Measurements from ENCODE around the gene PKNOX2.

The PKNOX2 gene

GRCh38 chr11:125157118-125157733, 7.3 kb upstream of the PKNOX2 start:
- no peaks in the 10 kb centered on the region for H3K4me1 Mint-ChIP-seq
- no peaks in the 10 kb centered on the region for H3K36me3 Mint-ChIP-seq (ENCODE audit: insufficient read depth)
- peaks cover 88% of the 10 kb centered on the region for H3K27me3 Mint-ChIP-seq
- H3K9me3 Mint-ChIP-seq, result no peaks in the 10 kb centered on the region
- H3K4me3 Mint-ChIP-seq, result no peak overlapping the region
- no peak overlapping the region for H3K27ac Mint-ChIP-seq (ENCODE audit: low read depth)
- ATAC-seq (replicated peaks; ENCODE audit: extremely low read depth, poor library complexity, severe bottlenecking), result no peak
- no peak for DNase-seq (ENCODE audit: low spot score in 2 of 2)

- no peak overlapping the region for H3K4me3 Mint-ChIP-seq
- H3K27me3 Mint-ChIP-seq, result peaks cover 93% of the 10 kb centered on the region
- no peak for ATAC-seq (replicated peaks; ENCODE audit: extremely low read depth, poor library complexity, severe bottlenecking)
- H3K9me3 Mint-ChIP-seq, result no peaks in the 10 kb centered on the region
- H3K36me3 Mint-ChIP-seq (ENCODE audit: insufficient read depth), result no peaks in the 10 kb centered on the region
- no peak overlapping the region for H3K27ac Mint-ChIP-seq (ENCODE audit: low read depth)
- no peak for DNase-seq (ENCODE audit: low spot score in 2 of 2)
- no peaks in the 10 kb centered on the region for H3K4me1 Mint-ChIP-seq
These were observed 6.4 kb upstream of the PKNOX2 start for GRCh38 chr11:125157953-125158680.

DNA sequence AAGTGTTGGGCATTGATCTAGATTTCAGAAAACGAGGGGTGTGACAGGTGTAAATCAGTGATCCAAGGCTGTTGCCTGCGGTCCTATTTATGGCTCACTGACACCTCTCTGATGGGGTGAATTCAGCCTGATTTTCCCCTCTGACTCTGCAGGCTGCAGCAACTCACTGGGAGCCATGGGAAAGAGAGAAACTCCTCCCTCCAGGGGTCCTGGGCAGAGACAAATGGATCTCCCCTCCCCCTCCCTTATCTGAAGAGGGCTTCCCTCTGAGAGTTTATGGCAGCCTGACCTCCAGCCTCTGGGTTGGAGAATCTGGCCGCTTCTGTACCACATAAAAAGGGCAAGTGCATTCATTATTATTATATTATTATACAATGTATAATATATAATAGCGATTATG, 1.8 kb upstream of the PKNOX2 start:
- H3K36me3 Mint-ChIP-seq (ENCODE audit: insufficient read depth), result peaks cover 2% of the 10 kb centered on the region
- H3K27me3 Mint-ChIP-seq, result peaks cover 99% of the 10 kb centered on the region
- H3K4me1 Mint-ChIP-seq, result peaks cover 18% of the 10 kb centered on the region
- DNase-seq (ENCODE audit: low spot score in 2 of 2), result no peak
- H3K9me3 Mint-ChIP-seq, result no peaks in the 10 kb centered on the region
- no peak overlapping the region for H3K4me3 Mint-ChIP-seq
- no peak for ATAC-seq (replicated peaks; ENCODE audit: extremely low read depth, poor library complexity, severe bottlenecking)
- H3K27ac Mint-ChIP-seq (ENCODE audit: low read depth), result no peak overlapping the region

DNA sequence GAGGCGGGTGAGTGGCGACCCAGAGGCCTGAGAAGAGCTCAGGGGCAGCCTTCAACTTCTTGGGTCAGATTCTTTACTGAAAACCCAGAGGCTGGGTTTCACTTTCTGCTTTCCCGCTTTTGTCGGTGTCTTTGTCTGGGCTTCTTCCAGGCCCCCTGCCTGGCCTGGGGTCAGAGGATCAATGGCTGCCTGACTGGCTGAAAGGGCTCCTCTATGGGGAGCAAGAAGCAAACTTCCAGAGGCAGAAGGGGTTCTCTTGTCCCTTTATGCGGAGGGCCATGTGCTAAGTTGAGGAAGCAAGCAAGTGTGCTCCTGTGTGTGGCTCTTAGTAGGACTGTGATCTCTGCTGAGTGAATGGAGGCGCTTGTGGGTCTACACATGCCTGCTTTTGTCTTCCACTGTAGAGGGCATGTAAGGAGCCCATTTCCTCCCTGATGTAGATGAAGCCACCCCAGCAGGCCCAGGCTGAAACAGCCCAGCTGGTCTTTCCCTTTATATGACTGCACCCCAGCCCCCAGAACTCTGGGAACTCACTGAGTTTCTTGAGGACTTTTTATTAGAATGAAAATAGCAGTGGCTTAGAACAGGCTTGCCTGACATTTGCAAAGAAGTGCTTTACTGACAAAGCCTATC, 1.0 kb upstream of the PKNOX2 start:
- H3K27ac Mint-ChIP-seq (ENCODE audit: low read depth), result no peak overlapping the region
- H3K4me1 Mint-ChIP-seq, result peaks cover 18% of the 10 kb centered on the region
- DNase-seq (ENCODE audit: low spot score in 2 of 2) (no peak), ATAC-seq (replicated peaks; ENCODE audit: extremely low read depth, poor library complexity, severe bottlenecking) (no peak)
- peaks cover 2% of the 10 kb centered on the region for H3K36me3 Mint-ChIP-seq (ENCODE audit: insufficient read depth)
- no peaks in the 10 kb centered on the region for H3K9me3 Mint-ChIP-seq
- H3K27me3 Mint-ChIP-seq, result peaks cover 99% of the 10 kb centered on the region
- H3K4me3 Mint-ChIP-seq, result peak overlapping the region; percentile 29

DNA sequence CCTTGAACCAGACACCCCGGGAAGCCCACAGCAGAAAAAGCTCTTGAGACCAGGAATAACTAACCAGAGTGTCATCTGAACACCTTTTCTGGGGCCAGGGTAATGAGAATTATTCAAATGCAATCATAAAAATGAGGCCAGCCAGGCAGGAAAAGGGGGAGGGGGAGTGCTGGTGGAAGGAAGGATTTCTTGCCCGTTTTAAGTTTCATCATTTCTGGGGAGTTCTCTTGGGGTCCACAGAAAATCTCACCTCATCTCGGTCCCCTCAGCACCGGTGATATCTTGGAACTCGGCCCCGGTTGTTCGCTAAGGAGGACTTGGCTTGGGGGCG, 495 bp upstream of the PKNOX2 start:
- Mint-ChIP-seq H3K36me3 (ENCODE audit: insufficient read depth) (peaks cover 2% of the 10 kb centered on the region), H3K4me3 (peak overlapping the region; percentile 29), H3K27ac (ENCODE audit: low read depth) (no peak overlapping the region), H3K4me1 (peaks cover 18% of the 10 kb centered on the region), H3K9me3 (no peaks in the 10 kb centered on the region), H3K27me3 (peaks cover 99% of the 10 kb centered on the region)
- ATAC-seq (replicated peaks; ENCODE audit: extremely low read depth, poor library complexity, severe bottlenecking) (no peak), DNase-seq (ENCODE audit: low spot score in 2 of 2) (no peak)

- no peak for DNase-seq (ENCODE audit: low spot score in 2 of 2)
- peaks cover 18% of the 10 kb centered on the region for H3K4me1 Mint-ChIP-seq
- H3K4me3 Mint-ChIP-seq, result peak overlapping the region; percentile 95
- H3K27ac Mint-ChIP-seq (ENCODE audit: low read depth), result peak overlapping the region; percentile 76
- ATAC-seq (replicated peaks; ENCODE audit: extremely low read depth, poor library complexity, severe bottlenecking), result no peak
- H3K27me3 Mint-ChIP-seq, result peaks cover 99% of the 10 kb centered on the region
- H3K9me3 Mint-ChIP-seq, result no peaks in the 10 kb centered on the region
- peaks cover 2% of the 10 kb centered on the region for H3K36me3 Mint-ChIP-seq (ENCODE audit: insufficient read depth)
These were observed 726 bp downstream of the PKNOX2 start for GRCh38 chr11:125165111-125165842.

DNA sequence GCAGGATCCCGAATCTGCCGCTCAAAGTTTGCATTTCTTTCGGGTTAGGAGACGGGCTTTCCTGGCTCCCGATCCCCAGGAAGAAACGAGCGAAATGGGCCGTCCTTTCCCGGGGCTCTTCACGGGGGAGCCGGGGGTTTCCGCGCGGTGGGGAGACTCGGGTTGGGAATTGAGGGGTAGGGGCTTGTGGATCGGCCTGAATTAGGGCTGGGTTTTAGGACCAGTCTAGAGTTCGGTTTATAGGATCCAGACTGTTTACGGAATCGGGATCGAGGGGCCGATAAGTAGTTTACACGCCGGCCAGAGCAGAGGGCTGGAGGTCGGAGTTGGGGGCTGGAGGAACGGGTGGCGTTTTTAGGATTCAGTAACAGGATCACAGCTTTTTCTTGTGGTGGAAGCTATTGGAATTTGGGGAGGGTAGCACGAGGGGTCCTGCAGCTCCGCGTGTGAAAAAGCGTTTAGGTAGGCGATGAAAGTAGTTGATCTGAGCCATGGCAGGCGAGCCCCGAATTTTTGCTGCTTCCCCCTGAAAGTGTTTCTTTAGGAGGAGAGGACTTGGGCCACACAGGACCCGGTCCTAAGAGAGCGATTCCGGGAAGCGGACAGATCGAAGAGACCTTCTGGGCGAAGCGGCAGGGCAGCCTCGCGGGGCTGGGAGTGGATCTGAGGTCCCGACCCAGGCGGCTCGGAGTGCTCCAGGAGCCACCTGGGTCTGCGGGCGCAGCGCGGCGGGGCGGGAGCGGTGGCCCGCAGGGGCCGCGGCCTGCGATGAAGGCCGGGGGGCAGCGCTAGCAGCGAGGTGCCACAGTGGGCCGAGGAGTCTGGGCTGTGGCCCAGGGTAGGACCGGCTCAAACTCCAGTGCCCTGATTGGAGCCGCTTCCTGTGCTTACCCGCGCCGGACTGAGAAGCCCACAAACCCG, 1.6 kb downstream of the PKNOX2 start:
- peak overlapping the region; percentile 95 for H3K4me3 Mint-ChIP-seq
- H3K4me1 Mint-ChIP-seq, result peaks cover 18% of the 10 kb centered on the region
- H3K36me3 Mint-ChIP-seq (ENCODE audit: insufficient read depth), result peaks cover 2% of the 10 kb centered on the region
- H3K27me3 Mint-ChIP-seq, result peaks cover 99% of the 10 kb centered on the region
- no peaks in the 10 kb centered on the region for H3K9me3 Mint-ChIP-seq
- DNase-seq (ENCODE audit: low spot score in 2 of 2), result no peak
- peak overlapping the region; percentile 62 for H3K27ac Mint-ChIP-seq (ENCODE audit: low read depth)
- ATAC-seq (replicated peaks; ENCODE audit: extremely low read depth, poor library complexity, severe bottlenecking), result no peak

- Mint-ChIP-seq H3K36me3 (ENCODE audit: insufficient read depth) (peaks cover 2% of the 10 kb centered on the region), H3K27me3 (peaks cover 99% of the 10 kb centered on the region), H3K4me3 (no peak overlapping the region), H3K27ac (ENCODE audit: low read depth) (no peak overlapping the region), H3K9me3 (no peaks in the 10 kb centered on the region), H3K4me1 (peaks cover 18% of the 10 kb centered on the region)
- no peak for ATAC-seq (replicated peaks; ENCODE audit: extremely low read depth, poor library complexity, severe bottlenecking)
- DNase-seq (ENCODE audit: low spot score in 2 of 2), result no peak
These were observed 2.3 kb downstream of the PKNOX2 start for GRCh38 chr11:125166764-125167291.

- peaks cover 2% of the 10 kb centered on the region for H3K36me3 Mint-ChIP-seq (ENCODE audit: insufficient read depth)
- no peak overlapping the region for H3K4me3 Mint-ChIP-seq
These were observed 2.9 kb downstream of the PKNOX2 start for GRCh38 chr11:125167292-125167953.

GRCh38 chr11:125167954-125168835, 3.6 kb downstream of the PKNOX2 start:
- no peaks in the 10 kb centered on the region for H3K9me3 Mint-ChIP-seq
- H3K4me3 Mint-ChIP-seq, result no peak overlapping the region
- H3K36me3 Mint-ChIP-seq (ENCODE audit: insufficient read depth), result peaks cover 2% of the 10 kb centered on the region
- peaks cover 99% of the 10 kb centered on the region for H3K27me3 Mint-ChIP-seq
- no peak overlapping the region for H3K27ac Mint-ChIP-seq (ENCODE audit: low read depth)
- DNase-seq (ENCODE audit: low spot score in 2 of 2) (no peak), ATAC-seq (replicated peaks; ENCODE audit: extremely low read depth, poor library complexity, severe bottlenecking) (no peak)
- H3K4me1 Mint-ChIP-seq, result peaks cover 18% of the 10 kb centered on the region

More at GRCh38 chr11:125167292-125167953, 2.9 kb downstream of the PKNOX2 start:
- Mint-ChIP-seq H3K4me1 (peaks cover 18% of the 10 kb centered on the region), H3K9me3 (no peaks in the 10 kb centered on the region), H3K27me3 (peaks cover 99% of the 10 kb centered on the region), H3K27ac (ENCODE audit: low read depth) (no peak overlapping the region)
- DNase-seq (ENCODE audit: low spot score in 2 of 2) (no peak), ATAC-seq (replicated peaks; ENCODE audit: extremely low read depth, poor library complexity, severe bottlenecking) (no peak)
